Measurements from ENCODE around the gene PIKFYVE. TPM values are rescaled to one million over a fixed set of nuclear protein-coding genes. Genes with fewer than 3 reads are reported as not detected.

Gene PIKFYVE
- total RNA-seq, 4 donors from 2014 or later = 19.1 to 29.7 (median 22.8) TPM

DNA sequence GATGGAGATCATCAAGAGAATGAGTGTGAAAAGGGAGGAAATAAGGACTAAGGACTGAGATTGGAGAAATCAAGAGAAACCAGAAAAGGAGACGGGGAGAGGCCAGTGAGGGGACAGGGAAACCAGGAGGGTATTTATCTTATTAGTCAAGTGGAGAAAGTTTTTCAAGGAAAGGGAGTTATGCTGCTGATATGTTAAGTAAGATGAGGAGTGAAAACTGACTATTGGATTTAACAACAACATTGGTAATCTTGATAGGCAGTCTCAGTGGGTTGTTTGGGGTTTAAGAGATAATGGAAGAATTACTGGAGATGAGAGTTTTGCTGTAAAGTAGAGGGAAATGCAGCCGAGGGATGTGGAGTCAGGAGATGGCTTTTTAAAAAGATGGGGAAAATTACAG, 30.6 kb downstream of the PIKFYVE start:
- WGBS = 88% methylated on average over 2 of the region's 2 CpGs
- H3K27ac ChIP-seq (replicated peaks in 1 of 4) = no peak overlapping the region
- peaks cover 25 to 48% (median 32%) of the 10 kb centered on the region in 4 donors for H3K36me3 ChIP-seq
- TF ChIP-seq CTCF (IDR thresholded peaks at IDR 0.05) (no peak), EP300 (IDR thresholded peaks at IDR 0.05) (no peak), POLR2AphosphoS5 (IDR thresholded peaks at IDR 0.05) (no peak), POLR2A (IDR thresholded peaks at IDR 0.05; ENCODE audit: low read depth) (no peak)
- peaks cover 0 to 22% (median 3%) of the 10 kb centered on the region in 4 donors for H3K4me1 ChIP-seq
- no peaks in the 10 kb centered on the region for H3K27me3 ChIP-seq
- no peak overlapping the region for H3K4me3 ChIP-seq
- DNase-seq (ENCODE audit: extremely low spot score) = no peak
- intact Hi-C loops (cut with DNase I) = no loop called here
- H3K9me3 ChIP-seq = no peaks in the 10 kb centered on the region

DNA sequence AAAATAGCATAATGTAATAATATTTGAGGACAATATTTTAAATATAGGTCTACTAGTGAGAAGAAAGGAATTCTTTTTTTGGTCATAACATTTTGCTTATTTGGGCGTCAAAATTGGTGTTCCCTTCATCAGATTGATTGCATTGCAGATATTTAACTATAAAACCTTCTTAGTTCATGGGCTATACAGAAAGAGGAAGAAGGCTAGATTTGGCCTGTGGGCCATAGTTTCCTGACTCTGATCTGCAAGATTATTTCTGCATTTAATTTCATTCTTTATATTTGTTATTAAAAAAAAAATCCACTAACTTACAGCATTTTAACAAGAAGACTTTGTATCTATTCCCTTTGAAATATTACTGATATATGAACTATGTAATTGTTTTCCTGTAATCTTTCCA, 31.9 kb downstream of the PIKFYVE start:
- 85% methylated on average over 1 of the region's 1 CpG for WGBS
- Histone ChIP-seq H3K4me3 (no peak overlapping the region), H3K36me3 (peaks cover 38 to 60% (median 45%) of the 10 kb centered on the region in 4 donors), H3K27ac (replicated peaks in 1 of 4) (no peak overlapping the region), H3K9me3 (no peaks in the 10 kb centered on the region), H3K27me3 (no peaks in the 10 kb centered on the region), H3K4me1 (peaks cover 0 to 22% (median 3%) of the 10 kb centered on the region in 4 donors)
- intact Hi-C loops (cut with DNase I) = no loop called here
- TF ChIP-seq POLR2A (IDR thresholded peaks at IDR 0.05; ENCODE audit: low read depth) (no peak), CTCF (IDR thresholded peaks at IDR 0.05) (no peak), POLR2AphosphoS5 (IDR thresholded peaks at IDR 0.05) (no peak)
- DNase-seq (ENCODE audit: extremely low spot score) = no peak

- Histone ChIP-seq H3K27ac (replicated peaks in 1 of 4) (no peak overlapping the region), H3K4me1 (peaks cover 0 to 10% (median 1%) of the 10 kb centered on the region in 4 donors), H3K9me3 (no peaks in the 10 kb centered on the region), H3K36me3 (peaks cover 48 to 76% (median 71%) of the 10 kb centered on the region in 4 donors), H3K27me3 (no peaks in the 10 kb centered on the region), H3K4me3 (no peak overlapping the region)
- intact Hi-C loops (cut with DNase I) = no loop called here
- WGBS = 91% methylated on average over 5 of the region's 5 CpGs
- DNase-seq (ENCODE audit: extremely low spot score) = no peak
- no peak for TF ChIP-seq EP300 (IDR thresholded peaks at IDR 0.05)
- TF ChIP-seq POLR2AphosphoS5 (IDR thresholded peaks at IDR 0.05) = no peak
- no peak for TF ChIP-seq POLR2A (IDR thresholded peaks at IDR 0.05; ENCODE audit: low read depth)
- TF ChIP-seq CTCF (IDR thresholded peaks at IDR 0.05) = no peak
These were observed 35.0 kb downstream of the PIKFYVE start for GRCh38 chr2:208300847-208301618.

- intact Hi-C loops (cut with DNase I) = no loop called here
- Histone ChIP-seq H3K9me3 (no peaks in the 10 kb centered on the region), H3K36me3 (peaks cover 38 to 73% (median 65%) of the 10 kb centered on the region in 4 donors), H3K27ac (replicated peaks in 1 of 4) (no peak overlapping the region), H3K4me3 (no peak overlapping the region), H3K4me1 (peaks cover 0 to 2% (median 0%) of the 10 kb centered on the region in 4 donors), H3K27me3 (no peaks in the 10 kb centered on the region)
- TF ChIP-seq CTCF (IDR thresholded peaks at IDR 0.05) = no peak
- 91% methylated on average over 4 of the region's 4 CpGs for WGBS
- no peak for DNase-seq (ENCODE audit: extremely low spot score)
These were observed 38.1 kb downstream of the PIKFYVE start for GRCh38 chr2:208304157-208304556.

DNA sequence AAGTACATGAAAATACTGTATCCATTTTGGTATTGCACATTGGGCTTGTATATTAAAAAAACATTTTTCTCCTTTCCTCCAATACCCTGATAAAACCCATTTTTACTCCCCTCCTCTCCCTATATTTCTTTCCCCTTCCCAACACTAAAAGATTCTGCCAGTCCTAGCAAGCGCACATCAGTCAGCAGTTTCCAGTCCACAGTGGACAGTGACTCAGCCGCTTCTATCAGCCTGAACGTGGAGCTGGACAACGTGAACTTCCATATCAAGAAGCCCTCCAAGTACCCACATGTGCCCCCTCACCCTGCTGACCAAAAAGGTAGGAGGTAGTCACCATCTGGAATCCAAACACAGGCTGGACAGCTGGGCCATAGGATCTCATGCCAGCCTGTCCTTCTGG, 38.6 kb downstream of the PIKFYVE start:
- peaks cover 34 to 70% (median 60%) of the 10 kb centered on the region in 4 donors for H3K36me3 ChIP-seq
- H3K27me3 ChIP-seq = no peaks in the 10 kb centered on the region
- TF ChIP-seq CTCF (IDR thresholded peaks at IDR 0.05) (no peak), POLR2A (IDR thresholded peaks at IDR 0.05; ENCODE audit: low read depth) (no peak), EP300 (IDR thresholded peaks at IDR 0.05) (no peak), POLR2AphosphoS5 (IDR thresholded peaks at IDR 0.05) (no peak)
- WGBS = 96% methylated on average over 4 of the region's 4 CpGs
- no peak for DNase-seq (ENCODE audit: extremely low spot score)
- H3K4me1 ChIP-seq = no peaks in the 10 kb centered on the region
- intact Hi-C loops (cut with DNase I) = no loop called here
- no peaks in the 10 kb centered on the region for H3K9me3 ChIP-seq
- no peak overlapping the region for H3K27ac ChIP-seq (replicated peaks in 1 of 4)
- H3K4me3 ChIP-seq = no peak overlapping the region

Data from esophagus muscularis mucosa (tissue), 4 donors.